Vagina (tissue), 2 donors: ENCODE data around the gene PISD. TPM values are rescaled to one million over a fixed set of nuclear protein-coding genes. Genes with fewer than 3 reads are reported as not detected.
"Not testable (repeated sequence)": the region's sequence is repeated elsewhere in the genome, so short reads cannot be mapped to it uniquely, and the experiment has no call there.

Experiments
- DNase-seq, 2 donors: peaks; one replicate each; pipeline ENCODE4 v3.0.0-alpha.2; 2017; ENCODE audit errors: extremely low spot score in 2 of 2
- H3K27ac ChIP-seq: fragments of 200-600 bp; sonication (generic); one replicate; pipeline ENCODE4 v1.5.1; 2019
- H3K27me3 ChIP-seq: fragments of 200-600 bp; sonication (generic); one replicate; pipeline ENCODE4 v1.5.1; 2019
- H3K36me3 ChIP-seq, 2 donors: fragments of 200-600 bp; sonication (generic); one replicate each; pipeline ENCODE4 v1.5.1; 2017 to 2019
- H3K4me1 ChIP-seq: fragments of 200-600 bp; sonication (generic); one replicate; pipeline ENCODE4 v1.5.1; 2019
- H3K4me3 ChIP-seq, 2 donors: fragments of 200-600 bp; sonication (generic); 1 replicate in 1 of 2; 2 replicates in 1 of 2; pipeline ENCODE4 v1.5.1; 2016 to 2019
- H3K9me3 ChIP-seq: fragments of 200-600 bp; sonication (generic); one replicate; pipeline ENCODE4 v1.5.1; 2019
- CTCF ChIP-seq, 3 experiments: fragments of 450-650 bp in 2 of 3; fragments of 200-600 bp in 1 of 3; sonication (generic) in 1 of 3; IDR thresholded peaks; one replicate each; pipeline ENCODE4 v1.5.1; 2017 to 2019; ENCODE audit warnings: antibody characterized with exemption in 3 of 3, mild to moderate bottlenecking in 2 of 3, moderate library complexity in 2 of 3
- POLR2A ChIP-seq, 2 donors: fragments of 450-650 bp; IDR thresholded peaks; one replicate each; pipeline ENCODE4 v1.6.1; 2017; ENCODE audit warnings: antibody characterized with exemption in 2 of 2, mild to moderate bottlenecking in 2 of 2, moderate library complexity in 2 of 2
- POLR2AphosphoS5 ChIP-seq, 2 donors: sonication (generic); formaldehyde crosslinking; IDR thresholded peaks; one replicate each; pipeline ENCODE4 v1.9.0; 2017; ENCODE audit warnings: antibody characterized with exemption in 2 of 2, mild to moderate bottlenecking in 2 of 2, low read depth in 1 of 2; ENCODE audit not compliant: insufficient read depth in 1 of 2
- intact Hi-C: fragments of 100-400 bp; cut with DNase I; formaldehyde crosslinking; loops from one replicate; pipeline ENCODE4 v1.15.1; 2023
- total RNA-seq: library from RNA; depleted of rRNA; stranded (reverse); fragments of >200 nt; gene quantifications from one replicate; pipeline ENCODE4 v1.2.3, GENCODE V29; 2016

Gene PISD
- total RNA-seq, 1 donor from 2014 or later, result 50.3 TPM

GRCh38 chr22:31681349-31682345 lies 19.6 kb upstream of the PISD start:
- Histone ChIP-seq H3K27me3 (no peaks in the 10 kb centered on the region), H3K36me3 (peaks cover 0 to 25% of the 10 kb centered on the region in 2 donors), H3K27ac (peak overlapping the region; percentile 43), H3K9me3 (no peaks in the 10 kb centered on the region), H3K4me3 (no peak overlapping the region), H3K4me1 (peaks cover 27% of the 10 kb centered on the region)
- intact Hi-C loops, result no loop called here
- TF ChIP-seq CTCF (IDR thresholded peaks at IDR 0.05) (no peak), POLR2A (IDR thresholded peaks at IDR 0.05) (no peak), POLR2AphosphoS5 (IDR thresholded peaks at IDR 0.05; ENCODE audit: insufficient read depth in 1 of 2, low read depth in 1 of 2) (no peak)
- DNase-seq, result no peak

GRCh38 chr22:31680861-31681341 lies 18.9 kb upstream of the PISD start:
- no peaks in the 10 kb centered on the region for H3K27me3 ChIP-seq
- no peak for TF ChIP-seq POLR2A (IDR thresholded peaks at IDR 0.05)
- TF ChIP-seq CTCF (IDR thresholded peaks at IDR 0.05), result no peak
- TF ChIP-seq POLR2AphosphoS5 (IDR thresholded peaks at IDR 0.05; ENCODE audit: insufficient read depth in 1 of 2, low read depth in 1 of 2), result no peak
- H3K9me3 ChIP-seq, result no peaks in the 10 kb centered on the region
- intact Hi-C loops, result no loop called here
- no peak overlapping the region for H3K4me3 ChIP-seq
- DNase-seq, result no peak
- H3K27ac ChIP-seq, result no peak overlapping the region
- H3K4me1 ChIP-seq, result peaks cover 33% of the 10 kb centered on the region
- H3K36me3 ChIP-seq, result peaks cover 0 to 17% of the 10 kb centered on the region in 2 donors

GRCh38 chr22:31678748-31679147 lies 16.7 kb upstream of the PISD start:
- Histone ChIP-seq H3K27me3 (no peaks in the 10 kb centered on the region), H3K36me3 (no peaks in the 10 kb centered on the region), H3K9me3 (no peaks in the 10 kb centered on the region), H3K27ac (no peak overlapping the region), H3K4me1 (peaks cover 29% of the 10 kb centered on the region), H3K4me3 (no peak overlapping the region)
- TF ChIP-seq CTCF (IDR thresholded peaks at IDR 0.05), result no peak
- no peak for TF ChIP-seq POLR2AphosphoS5 (IDR thresholded peaks at IDR 0.05; ENCODE audit: insufficient read depth in 1 of 2, low read depth in 1 of 2)
- TF ChIP-seq POLR2A (IDR thresholded peaks at IDR 0.05), result no peak
- intact Hi-C loops, result no loop called here
- no peak for DNase-seq

- TF ChIP-seq POLR2AphosphoS5 (IDR thresholded peaks at IDR 0.05; ENCODE audit: insufficient read depth in 1 of 2, low read depth in 1 of 2) (peak; percentile 78 to 85), POLR2A (IDR thresholded peaks at IDR 0.05) (no peak), CTCF (IDR thresholded peaks at IDR 0.05) (no peak)
- intact Hi-C loops, result no loop called here
- Histone ChIP-seq H3K36me3 (no peaks in the 10 kb centered on the region), H3K27me3 (no peaks in the 10 kb centered on the region), H3K4me1 (peaks cover 24% of the 10 kb centered on the region), H3K4me3 (peak overlapping the region; percentile 44 to 54), H3K27ac (peak overlapping the region; percentile 74), H3K9me3 (no peaks in the 10 kb centered on the region)
- DNase-seq, result peak; percentile 95 to 97
These were observed 14.7 kb upstream of the PISD start for GRCh38 chr22:31676700-31677099.

GRCh38 chr22:31674219-31674618 lies 12.2 kb upstream of the PISD start:
- peaks cover 10% of the 10 kb centered on the region for H3K4me1 ChIP-seq
- H3K36me3 ChIP-seq, H3K9me3 ChIP-seq, H3K27me3 ChIP-seq, intact Hi-C loops, H3K27ac ChIP-seq, H3K4me3 ChIP-seq, DNase-seq: not testable (repeated sequence)

GRCh38 chr22:31668849-31669248 lies 6.8 kb upstream of the PISD start:
- H3K4me1 ChIP-seq, H3K4me3 ChIP-seq, H3K27me3 ChIP-seq, H3K27ac ChIP-seq, DNase-seq, H3K36me3 ChIP-seq, H3K9me3 ChIP-seq: not testable (repeated sequence)
- intact Hi-C loops, result loop anchor here (10.0 kb wide), 1 partner anchor 86 kb away; the partner anchor contains the start of genes DEPDC5 and PRR14L
